PFSK-1 (cell line): ENCODE results near the gene RERE.

Source experiments
- FOXP2 ChIP-seq: optimal IDR thresholded peaks from 2 replicates; pipeline ENCODE3; 2011; ENCODE audit warnings: borderline replicate concordance, control low read depth, inconsistent platforms; ENCODE audit not compliant: insufficient read depth; ENCODE audit errors: extremely low read length, extremely low read depth
- POLR2AphosphoS5 ChIP-seq: IDR thresholded peaks from 2 replicates; pipeline ENCODE4 v1.6.1; 2012; ENCODE audit warnings: low read depth, mild to moderate bottlenecking, control low read depth, low read length, moderate library complexity
- SIN3A ChIP-seq: IDR thresholded peaks from 2 replicates; pipeline ENCODE4 v1.6.1; 2012; ENCODE audit warnings: mild to moderate bottlenecking, low read length, moderate library complexity, borderline replicate concordance; ENCODE audit not compliant: insufficient read depth
- TAF1 ChIP-seq: IDR thresholded peaks from 2 replicates; pipeline ENCODE4 v1.6.1; 2012; ENCODE audit warnings: low read length, control low read depth, borderline replicate concordance; ENCODE audit not compliant: insufficient read depth
- TF ChIP-seq, protein P1 (sequence below), 2 experiments: IDR thresholded peaks; 2 replicates each; pipeline versions ENCODE4 v1.6.1 to v1.8.0; 2011 to 2012; ENCODE audit warnings: low read depth in 2 of 2, low read length in 2 of 2, control low read depth in 1 of 2, inconsistent platforms in 1 of 2, mild to moderate bottlenecking in 1 of 2, moderate library complexity in 1 of 2; ENCODE audit not compliant: insufficient read depth in 1 of 2

Gene RERE

DNA sequence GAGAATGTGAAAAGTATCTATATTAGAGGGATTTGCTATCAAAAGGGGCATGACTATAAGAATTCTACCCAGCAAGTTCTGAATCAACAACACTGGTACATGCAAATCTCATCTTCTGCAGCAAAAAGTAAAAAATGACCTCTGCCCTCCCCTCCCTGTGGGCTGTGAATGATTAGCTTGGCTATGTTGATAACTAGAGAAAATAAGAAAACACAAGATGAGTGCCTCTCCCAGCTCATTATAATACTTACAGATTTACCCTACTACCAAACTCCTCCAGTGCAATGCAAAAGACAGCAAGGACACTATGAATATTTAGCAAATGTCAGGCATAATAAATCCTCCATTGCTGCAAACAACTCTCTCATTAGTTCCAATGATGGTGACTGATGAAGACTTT is 397.1 kb downstream of the RERE start:
- TF ChIP-seq POLR2AphosphoS5 (no peak), TAF1 (no peak), FOXP2 (no peak), SIN3A (no peak)
- TF ChIP-seq, protein P1, sequence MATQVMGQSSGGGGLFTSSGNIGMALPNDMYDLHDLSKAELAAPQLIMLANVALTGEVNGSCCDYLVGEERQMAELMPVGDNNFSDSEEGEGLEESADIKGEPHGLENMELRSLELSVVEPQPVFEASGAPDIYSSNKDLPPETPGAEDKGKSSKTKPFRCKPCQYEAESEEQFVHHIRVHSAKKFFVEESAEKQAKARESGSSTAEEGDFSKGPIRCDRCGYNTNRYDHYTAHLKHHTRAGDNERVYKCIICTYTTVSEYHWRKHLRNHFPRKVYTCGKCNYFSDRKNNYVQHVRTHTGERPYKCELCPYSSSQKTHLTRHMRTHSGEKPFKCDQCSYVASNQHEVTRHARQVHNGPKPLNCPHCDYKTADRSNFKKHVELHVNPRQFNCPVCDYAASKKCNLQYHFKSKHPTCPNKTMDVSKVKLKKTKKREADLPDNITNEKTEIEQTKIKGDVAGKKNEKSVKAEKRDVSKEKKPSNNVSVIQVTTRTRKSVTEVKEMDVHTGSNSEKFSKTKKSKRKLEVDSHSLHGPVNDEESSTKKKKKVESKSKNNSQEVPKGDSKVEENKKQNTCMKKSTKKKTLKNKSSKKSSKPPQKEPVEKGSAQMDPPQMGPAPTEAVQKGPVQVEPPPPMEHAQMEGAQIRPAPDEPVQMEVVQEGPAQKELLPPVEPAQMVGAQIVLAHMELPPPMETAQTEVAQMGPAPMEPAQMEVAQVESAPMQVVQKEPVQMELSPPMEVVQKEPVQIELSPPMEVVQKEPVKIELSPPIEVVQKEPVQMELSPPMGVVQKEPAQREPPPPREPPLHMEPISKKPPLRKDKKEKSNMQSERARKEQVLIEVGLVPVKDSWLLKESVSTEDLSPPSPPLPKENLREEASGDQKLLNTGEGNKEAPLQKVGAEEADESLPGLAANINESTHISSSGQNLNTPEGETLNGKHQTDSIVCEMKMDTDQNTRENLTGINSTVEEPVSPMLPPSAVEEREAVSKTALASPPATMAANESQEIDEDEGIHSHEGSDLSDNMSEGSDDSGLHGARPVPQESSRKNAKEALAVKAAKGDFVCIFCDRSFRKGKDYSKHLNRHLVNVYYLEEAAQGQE (IDR thresholded peaks at IDR 0.05; ENCODE audit: insufficient read depth in 1 of 2, low read depth in 2 of 2, low read length in 2 of 2), result no peak

DNA sequence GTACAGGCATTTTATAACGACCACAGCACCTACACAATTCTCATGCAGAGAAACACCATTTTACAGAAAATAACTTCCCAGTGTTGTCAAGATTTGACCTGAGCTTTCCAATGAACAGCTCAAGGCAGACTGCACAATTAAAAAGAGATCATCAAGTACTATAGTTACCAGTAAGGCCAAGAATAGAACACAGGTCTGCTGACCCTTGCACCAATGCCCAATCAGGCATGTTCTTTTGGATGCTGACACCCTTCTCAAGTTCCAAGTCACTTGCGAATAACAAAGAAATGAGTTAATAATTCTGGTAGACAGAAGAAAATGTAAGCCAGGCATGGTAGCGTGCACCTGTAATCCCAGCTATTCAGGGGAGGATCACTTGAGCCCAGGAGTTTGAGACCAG is 397.6 kb downstream of the RERE start:
- TF ChIP-seq FOXP2 (no peak), TAF1 (no peak), SIN3A (no peak)

DNA sequence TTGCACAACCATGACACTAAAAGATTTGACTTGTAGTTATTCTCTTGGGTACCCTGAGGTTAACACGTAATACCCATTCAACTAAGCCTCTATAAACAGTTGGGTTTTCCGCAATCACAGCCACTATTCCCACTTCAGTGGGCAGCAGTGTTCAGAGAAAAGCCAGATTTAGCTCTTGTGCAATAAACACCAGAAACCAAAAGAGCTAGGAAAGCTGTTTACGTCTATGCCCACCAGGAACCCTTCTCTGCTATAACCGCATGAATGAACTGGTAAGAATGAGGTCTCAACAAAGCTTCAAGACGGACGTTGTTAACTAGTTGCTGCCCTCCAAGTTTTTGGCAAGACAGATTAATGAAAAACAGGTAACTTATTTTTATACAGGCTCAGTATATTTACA is 398.3 kb downstream of the RERE start:
- TF ChIP-seq SIN3A (no peak), FOXP2 (no peak), TAF1 (no peak), POLR2AphosphoS5 (no peak)
- TF ChIP-seq, protein P1 (IDR thresholded peaks at IDR 0.05; ENCODE audit: insufficient read depth in 1 of 2, low read depth in 2 of 2, low read length in 2 of 2), result no peak

DNA sequence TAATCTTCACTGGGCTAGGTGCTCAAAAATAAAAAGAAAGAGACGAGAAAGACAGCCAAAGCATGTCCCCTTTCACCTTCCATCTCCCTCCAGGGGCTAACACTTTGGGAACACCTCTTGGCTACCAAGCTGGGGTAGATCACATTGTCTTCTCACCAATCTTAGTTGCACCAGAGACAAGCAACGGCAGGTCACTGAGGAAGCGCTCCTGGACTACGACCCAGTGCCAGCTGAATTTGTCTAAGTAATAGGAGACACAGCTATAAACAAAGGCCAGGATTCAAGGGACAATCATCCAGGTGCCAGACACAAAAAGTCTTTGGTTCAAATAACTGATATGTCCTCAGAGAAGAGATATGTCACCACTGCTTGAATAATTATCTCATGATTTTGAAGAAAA is 399.1 kb downstream of the RERE start:
- TF ChIP-seq, protein P1 (IDR thresholded peaks at IDR 0.05; ENCODE audit: insufficient read depth in 1 of 2, low read depth in 2 of 2, low read length in 2 of 2), result no peak
- TF ChIP-seq FOXP2, result no peak
- no peak for TF ChIP-seq TAF1
- TF ChIP-seq POLR2AphosphoS5, result no peak
- TF ChIP-seq SIN3A, result no peak

DNA sequence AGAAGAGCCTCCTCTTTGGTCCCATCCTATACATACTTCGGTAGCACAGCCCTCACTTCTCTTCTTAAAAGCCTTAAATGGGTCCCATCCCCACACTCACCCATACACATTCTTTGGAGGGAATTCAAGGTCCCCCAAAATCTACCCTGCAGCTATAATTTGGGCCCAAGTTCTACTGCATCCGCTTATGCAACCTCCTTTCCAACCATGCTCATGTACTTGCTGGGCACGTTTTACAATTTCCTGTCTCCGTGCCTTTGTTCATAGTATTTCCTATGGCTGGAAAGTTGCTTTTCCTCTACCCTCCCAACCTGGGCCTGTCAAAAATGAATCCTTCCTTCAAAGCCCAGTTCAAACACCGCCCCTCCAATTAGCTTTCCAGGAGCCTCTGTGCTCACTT is 399.8 kb downstream of the RERE start:
- TF ChIP-seq TAF1, result no peak
- TF ChIP-seq, protein P1 (IDR thresholded peaks at IDR 0.05; ENCODE audit: insufficient read depth in 1 of 2, low read depth in 2 of 2, low read length in 2 of 2), result no peak

DNA sequence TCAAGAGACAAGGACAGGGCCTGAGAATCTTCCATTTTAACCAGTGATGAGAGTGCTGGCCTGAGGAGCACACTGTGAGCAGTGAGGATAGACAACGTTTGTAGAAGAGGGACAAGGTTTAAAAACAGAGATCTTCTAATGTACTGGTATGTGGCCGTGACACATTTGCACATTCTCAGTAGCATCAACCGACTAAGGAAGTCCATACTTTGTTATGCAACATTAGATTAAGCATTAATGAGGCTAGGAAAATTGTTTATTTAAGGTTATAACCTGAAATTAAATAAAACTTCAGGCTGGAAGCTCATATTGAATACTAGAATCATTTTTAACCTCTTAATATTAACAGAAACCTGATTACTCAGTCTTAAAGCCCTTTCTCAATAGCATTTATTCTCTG is 400.6 kb downstream of the RERE start:
- TF ChIP-seq POLR2AphosphoS5, result no peak
- no peak for TF ChIP-seq SIN3A
- TF ChIP-seq FOXP2, result no peak
- TF ChIP-seq TAF1, result no peak
- TF ChIP-seq, protein P1 (IDR thresholded peaks at IDR 0.05; ENCODE audit: insufficient read depth in 1 of 2, low read depth in 2 of 2, low read length in 2 of 2), result no peak
